ENCODE measurements around the gene SOCS2. TPM values are rescaled to one million over a fixed set of nuclear protein-coding genes. Genes with fewer than 3 reads are reported as not detected.

Gene SOCS2
- total and polyA plus RNA-seq, 10 of the 15 experiments (the other 5 are each of a cell fraction or from before 2014, with no cell fraction given): 2.6 to 12.0 (median 7.2) TPM

GRCh38 chr12:93569656-93570551 is 2.6 kb upstream of the SOCS2 start:
- FAIRE-seq (no peak), DNase-seq (ENCODE audit: low read depth, low spot score) (no peak), ATAC-seq (peak; percentile 73)
- Histone ChIP-seq H3K4me1 (ENCODE audit: control insufficient read depth, insufficient read depth, low read length) (peaks cover 6% of the 10 kb centered on the region; the same call in 1 of the 2 replicates), H3K27ac (ENCODE audit: control insufficient read depth, insufficient read depth) (no peak overlapping the region), H3K9me3 (replicated peaks; ENCODE audit: control insufficient read depth, insufficient read depth, low read length) (no peaks in the 10 kb centered on the region), H3K4me3 (peak overlapping the region; percentile 81), H4K20me1 (ENCODE audit: control insufficient read depth, insufficient read depth) (no peaks in the 10 kb centered on the region), H3K4me2 (ENCODE audit: control insufficient read depth, insufficient read depth) (peak overlapping the region; percentile 100), H3K27me3 (replicated peaks in 1 of 2; ENCODE audit: control insufficient read depth in 2 of 2, insufficient read depth in 2 of 2, low read length in 1 of 2) (peaks cover 11 to 15% of the 10 kb centered on the region in 2 experiments), H2AFZ (ENCODE audit: control insufficient read depth, low read depth, low read length) (peak overlapping the region; percentile 90), H3K36me3 (ENCODE audit: control insufficient read depth in 2 of 2, insufficient read depth in 2 of 2, low read length in 1 of 2) (no peaks in the 10 kb centered on the region), H3K9ac (ENCODE audit: control insufficient read depth, insufficient read depth, low read length) (peak overlapping the region; percentile 48; the same call in 1 of the 2 replicates), H3K79me2 (ENCODE audit: control insufficient read depth, insufficient read depth, low read length) (no peaks in the 10 kb centered on the region)
- intact Hi-C loops (cut with micrococcal nuclease; ENCODE audit: unreplicated experiment): loop anchor here (1.0 to 5.0 kb wide), 5 partner anchors 172 to 583 kb away; no protein-coding TSS in a partner anchor
- 1% methylated on average over 55 of the region's 60 CpGs for WGBS (ENCODE audit: insufficient coverage, insufficient replicate concordance, low lambda C conversion rate, missing lambda C conversion rate)
- in situ Hi-C loops (cut with MboI): loop anchor here (5.0 kb wide), 2 partner anchors 172 to 532 kb away; no protein-coding TSS in a partner anchor
- POLR2A ChIA-PET: interaction anchor here (0.7 to 1.4 kb wide), 3 partner anchors 531 to 571 kb away, joined by 3 to 6 read pairs (median 3); no protein-coding TSS in a partner anchor
- SMC1A ChIA-PET (ENCODE audit: uncharacterized antibody, unreplicated experiment): interaction anchor here (0.6 to 6.3 kb wide), 28 partner anchors 11 to 582 kb away, joined by 3 to 85 read pairs (median 4); no protein-coding TSS in a partner anchor
- RAD21 ChIA-PET (ENCODE audit: unreplicated experiment): interaction anchor here (0.6 to 5.7 kb wide), 19 partner anchors 10 to 840 kb away, joined by 3 to 121 read pairs (median 4); no protein-coding TSS in a partner anchor
- BruUV-seq (replicated peaks): no TSS peak
- CTCF ChIA-PET: interaction anchor here (0.6 to 5.4 kb wide), 42 partner anchors 11 to 604 kb away, joined by 3 to 148 read pairs (median 4); no protein-coding TSS in a partner anchor
- no peak for TF ChIP-seq POLR2AphosphoS2 (IDR thresholded peaks at IDR 0.05; ENCODE audit: low read depth, low read length)
- TF ChIP-seq SREBF1 (IDR thresholded peaks at IDR 0.05; ENCODE audit: low read length): no peak
- 0 out of 2 replicates have a peak, but pooled peaks have one; percentile 10 for TF ChIP-seq JUNB (IDR thresholded peaks at IDR 0.05)
- 0 out of 2 replicates have a peak, but pooled peaks have one; percentile 42 for TF ChIP-seq EED (IDR thresholded peaks at IDR 0.05; ENCODE audit: low read depth)
- TF ChIP-seq ATF7 (IDR thresholded peaks at IDR 0.05; ENCODE audit: low read depth): no peak
- peak; percentile 11 for TF ChIP-seq HDAC6 (IDR thresholded peaks at IDR 0.05; ENCODE audit: unreplicated experiment)
- TF ChIP-seq RAD21 (IDR thresholded peaks at IDR 0.05; ENCODE audit: insufficient read depth, low read depth, low read length): peak; percentile 89
- peak; percentile 32; the same call in 1 of the 2 replicates for TF ChIP-seq RUNX3 (IDR thresholded peaks at IDR 0.05; ENCODE audit: low read length)
- peak in 1 of 2 experiments; percentile 15; a peak in 1 of 4 replicates for TF ChIP-seq BHLHE40 (IDR thresholded peaks at IDR 0.05; ENCODE audit: borderline replicate concordance in 1 of 2, low read depth in 2 of 2, low read length in 1 of 2)
- peak; percentile 56; the same call in 1 of the 2 replicates for TF ChIP-seq CBX5 (IDR thresholded peaks at IDR 0.05; ENCODE audit: low read depth)
- 0 out of 2 replicates have a peak, but pooled peaks have one; percentile 7 for TF ChIP-seq MAX (IDR thresholded peaks at IDR 0.05; ENCODE audit: low read depth, low read length)
- peak; percentile 93 for TF ChIP-seq SMC3 (IDR thresholded peaks at IDR 0.05; ENCODE audit: borderline replicate concordance, low read length)
- TF ChIP-seq FOXK2 (IDR thresholded peaks at IDR 0.05): no peak
- TF ChIP-seq CREB1 (IDR thresholded peaks at IDR 0.05; ENCODE audit: low read depth): 0 out of 2 replicates have a peak, but pooled peaks have one; percentile 7
- TF ChIP-seq RFX5 (IDR thresholded peaks at IDR 0.05; ENCODE audit: low read depth, low read length): no peak
- TF ChIP-seq SMARCA5 (IDR thresholded peaks at IDR 0.05): no peak
- TF ChIP-seq TCF12 (IDR thresholded peaks at IDR 0.05; ENCODE audit: low read depth, low read length): no peak
- no peak for TF ChIP-seq NR2C2 (IDR thresholded peaks at IDR 0.05; ENCODE audit: borderline replicate concordance, control insufficient read depth, insufficient read length, low read depth)
- TF ChIP-seq CTCF (IDR thresholded peaks at IDR 0.05 in 2 of 3, conservative IDR thresholded peaks at IDR 0.05 in 1 of 3; ENCODE audit: control insufficient read depth in 2 of 3, extremely low read depth in 1 of 3, insufficient read depth in 1 of 3, low read depth in 3 of 3, low read length in 3 of 3): peak; percentile 73 to 92 (median 83)
- TF ChIP-seq TBL1XR1 (IDR thresholded peaks at IDR 0.05; ENCODE audit: low read depth, low read length): 0 out of 2 replicates have a peak, but pooled peaks have one; percentile 57
- no peak for TF ChIP-seq STAT3 (IDR thresholded peaks at IDR 0.05; ENCODE audit: low read depth, low read length)
- TF ChIP-seq YY1 (IDR thresholded peaks at IDR 0.05; ENCODE audit: low read depth, low read length): peak; percentile 66

All from GM12878 (cell line).